K562 (cell line): Measurements from ENCODE around the gene MXRA7. TPM values are rescaled to one million over a fixed set of nuclear protein-coding genes. Genes with fewer than 3 reads are reported as not detected.

Experiments
- ADNP ChIP-seq: fragments of 200-800 bp; sonication (Bioruptor generic); IDR thresholded peaks from 2 replicates; pipeline ENCODE4 v1.6.1; 2016; ENCODE audit warnings: missing genetic modification characterization, missing compliant biosample characterization
- ARID1B ChIP-seq: fragments of 450-650 bp; IDR thresholded peaks from 2 replicates; pipeline ENCODE4 v1.6.1; 2016; ENCODE audit warnings: antibody characterized with exemption, mild to moderate bottlenecking, inconsistent platforms
- ATF7 ChIP-seq: fragments of 450-650 bp; IDR thresholded peaks from 2 replicates; pipeline ENCODE4 v1.7.1; 2014; ENCODE audit warnings: mild to moderate bottlenecking, moderate library complexity
- CBX3 ChIP-seq, 2 experiments: IDR thresholded peaks; 1 replicate in 1 of 2; 2 replicates in 1 of 2; pipeline ENCODE4 v1.6.1; 2012; ENCODE audit warnings: inconsistent platforms in 2 of 2, low read length in 2 of 2, borderline replicate concordance in 1 of 2, control low read depth in 1 of 2
- CHD4 ChIP-seq: fragments of 200-600 bp; sonication (generic); IDR thresholded peaks from 3 replicates; pipeline ENCODE4 v1.6.1; 2012; ENCODE audit warnings: low read depth, mild to moderate bottlenecking, mixed read lengths, low read length, inconsistent platforms; ENCODE audit not compliant: insufficient read depth, insufficient replicate concordance, poor library complexity, severe bottlenecking
- CREB5 ChIP-seq: fragments of 250-450 bp; sonication (Bioruptor Pico); IDR thresholded peaks from 2 replicates; pipeline ENCODE4 v1.5.0; 2020; ENCODE audit warnings: mild to moderate bottlenecking
- HDAC8 ChIP-seq: fragments of 450-650 bp; IDR thresholded peaks from 2 replicates; pipeline ENCODE4 v1.6.1; 2016; ENCODE audit warnings: mild to moderate bottlenecking, missing genetic modification characterization, moderate library complexity, missing compliant biosample characterization
- MNT ChIP-seq, 2 experiments: fragments of 450-650 bp; conservative IDR thresholded peaks; 2 replicates each; pipeline ENCODE4 v1.6.1; 2017; ENCODE audit warnings: mild to moderate bottlenecking in 2 of 2, moderate library complexity in 2 of 2
- NFE2 ChIP-seq: IDR thresholded peaks from 2 replicates; pipeline ENCODE4 v1.6.1; 2014; ENCODE audit warnings: antibody characterized with exemption, low read depth
- PKNOX1 ChIP-seq: fragments of 450-650 bp; IDR thresholded peaks from 2 replicates; pipeline ENCODE4 v1.6.1; 2016
- RBM17 ChIP-seq: fragments of 200-400 bp; formaldehyde crosslinking; IDR thresholded peaks from 2 replicates; pipeline ENCODE4 v1.6.1; 2017; ENCODE audit warnings: low read depth, mild to moderate bottlenecking, low read length, borderline replicate concordance
- RFX7 ChIP-seq: fragments of 250-450 bp; sonication (Bioruptor Pico); IDR thresholded peaks from 2 replicates; pipeline ENCODE4 v1.5.1; 2021; ENCODE audit warnings: mild to moderate bottlenecking
- ZNF316 ChIP-seq: fragments of 450-650 bp; IDR thresholded peaks from 2 replicates; pipeline ENCODE4 v1.6.1; 2016
- polyA plus RNA-seq, 8 experiments: library from polyadenylated mRNA; depleted of rRNA in 4 of 8; stranded (reverse) in 5 of 8; unstranded in 3 of 8; fragments of >200 nt; fragmentation: Nextera tagmentation in 2 of 8; fragmentation: Illumina TruSeq in 1 of 8; extraction: Ambion mirVana in 2 of 8; extraction: Trizol in 1 of 8; gene quantifications; 2 replicates each; pipeline versions ENCODE4 v1.2.1 to v1.2.3, GENCODE V29; 2011 to 2014; ENCODE audit warnings: inconsistent platforms in 1 of 8, missing spikeins in 1 of 8
- total RNA-seq, 7 experiments: library from RNA; depleted of rRNA in 6 of 7; stranded (reverse); fragments of >200 nt in 6 of 7; fragmentation: Illumina TruSeq in 2 of 7; extraction: Trizol in 2 of 7; gene quantifications; 2 replicates each; pipeline versions ENCODE4 v1.2.1 to v1.2.3, GENCODE V29; 2011 to 2021; ENCODE audit warnings: low replicate concordance in 1 of 7
- TF ChIP-seq, protein P1 (sequence below), 2 experiments: fragments of 450-650 bp; IDR thresholded peaks; 2 replicates each; pipeline ENCODE4 v1.6.1; 2016; ENCODE audit warnings: mild to moderate bottlenecking in 2 of 2, borderline replicate concordance in 1 of 2, low read depth in 1 of 2, moderate library complexity in 1 of 2

Gene MXRA7
- total and polyA plus RNA-seq, 9 of the 15 experiments (the other 6 are each of a cell fraction or from before 2014, with no cell fraction given), result 2.6 to 38.4 (median 14.3) TPM

DNA sequence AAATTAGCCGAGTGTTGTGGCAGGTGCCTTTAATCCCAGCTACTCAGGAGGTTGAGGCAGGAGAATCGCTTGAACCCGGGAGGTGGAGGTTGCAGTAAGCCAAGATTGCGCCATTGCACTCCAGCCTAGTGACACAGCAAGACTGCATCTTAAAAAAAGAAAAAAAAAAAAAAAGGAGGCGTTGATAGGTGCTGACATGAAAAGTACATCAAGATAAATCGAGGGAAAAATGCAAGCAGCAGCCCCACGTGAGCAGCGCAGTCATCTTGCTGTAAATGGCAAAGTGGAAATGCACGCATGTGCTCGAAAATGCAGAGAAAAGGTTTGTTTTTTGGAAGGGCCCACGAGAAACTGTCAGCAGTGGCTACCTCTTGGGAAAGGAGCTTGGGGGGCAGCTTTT is 20.9 kb downstream of the MXRA7 start (continued):
- 0 out of 4 replicates have a peak, but pooled peaks of 1 of the 2 experiments have one; percentile 19 for TF ChIP-seq MNT (conservative IDR thresholded peaks at IDR 0.05)
- TF ChIP-seq RFX7 (CRISPR knock-in tag), result no peak
- TF ChIP-seq CBX3 (IDR thresholded peaks at IDR 0.05; ENCODE audit: borderline replicate concordance in 1 of 2, low read length in 2 of 2), result no peak
- peak; percentile 57; the same call in 1 of the 2 replicates for TF ChIP-seq ZNF316
- no peak for TF ChIP-seq ADNP
- TF ChIP-seq NFE2, result peak; percentile 60
- TF ChIP-seq CHD4, result no peak
- 0 out of 2 replicates have a peak, but pooled peaks have one; percentile 15 for TF ChIP-seq ATF7
- no peak for TF ChIP-seq HDAC8 (tag)
- peak; percentile 45 for TF ChIP-seq ARID1B
- no peak for TF ChIP-seq CREB5
- TF ChIP-seq PKNOX1, result peak; percentile 52; the same call in 1 of the 2 replicates
- TF ChIP-seq RBM17, result no peak
- TF ChIP-seq, protein P1, sequence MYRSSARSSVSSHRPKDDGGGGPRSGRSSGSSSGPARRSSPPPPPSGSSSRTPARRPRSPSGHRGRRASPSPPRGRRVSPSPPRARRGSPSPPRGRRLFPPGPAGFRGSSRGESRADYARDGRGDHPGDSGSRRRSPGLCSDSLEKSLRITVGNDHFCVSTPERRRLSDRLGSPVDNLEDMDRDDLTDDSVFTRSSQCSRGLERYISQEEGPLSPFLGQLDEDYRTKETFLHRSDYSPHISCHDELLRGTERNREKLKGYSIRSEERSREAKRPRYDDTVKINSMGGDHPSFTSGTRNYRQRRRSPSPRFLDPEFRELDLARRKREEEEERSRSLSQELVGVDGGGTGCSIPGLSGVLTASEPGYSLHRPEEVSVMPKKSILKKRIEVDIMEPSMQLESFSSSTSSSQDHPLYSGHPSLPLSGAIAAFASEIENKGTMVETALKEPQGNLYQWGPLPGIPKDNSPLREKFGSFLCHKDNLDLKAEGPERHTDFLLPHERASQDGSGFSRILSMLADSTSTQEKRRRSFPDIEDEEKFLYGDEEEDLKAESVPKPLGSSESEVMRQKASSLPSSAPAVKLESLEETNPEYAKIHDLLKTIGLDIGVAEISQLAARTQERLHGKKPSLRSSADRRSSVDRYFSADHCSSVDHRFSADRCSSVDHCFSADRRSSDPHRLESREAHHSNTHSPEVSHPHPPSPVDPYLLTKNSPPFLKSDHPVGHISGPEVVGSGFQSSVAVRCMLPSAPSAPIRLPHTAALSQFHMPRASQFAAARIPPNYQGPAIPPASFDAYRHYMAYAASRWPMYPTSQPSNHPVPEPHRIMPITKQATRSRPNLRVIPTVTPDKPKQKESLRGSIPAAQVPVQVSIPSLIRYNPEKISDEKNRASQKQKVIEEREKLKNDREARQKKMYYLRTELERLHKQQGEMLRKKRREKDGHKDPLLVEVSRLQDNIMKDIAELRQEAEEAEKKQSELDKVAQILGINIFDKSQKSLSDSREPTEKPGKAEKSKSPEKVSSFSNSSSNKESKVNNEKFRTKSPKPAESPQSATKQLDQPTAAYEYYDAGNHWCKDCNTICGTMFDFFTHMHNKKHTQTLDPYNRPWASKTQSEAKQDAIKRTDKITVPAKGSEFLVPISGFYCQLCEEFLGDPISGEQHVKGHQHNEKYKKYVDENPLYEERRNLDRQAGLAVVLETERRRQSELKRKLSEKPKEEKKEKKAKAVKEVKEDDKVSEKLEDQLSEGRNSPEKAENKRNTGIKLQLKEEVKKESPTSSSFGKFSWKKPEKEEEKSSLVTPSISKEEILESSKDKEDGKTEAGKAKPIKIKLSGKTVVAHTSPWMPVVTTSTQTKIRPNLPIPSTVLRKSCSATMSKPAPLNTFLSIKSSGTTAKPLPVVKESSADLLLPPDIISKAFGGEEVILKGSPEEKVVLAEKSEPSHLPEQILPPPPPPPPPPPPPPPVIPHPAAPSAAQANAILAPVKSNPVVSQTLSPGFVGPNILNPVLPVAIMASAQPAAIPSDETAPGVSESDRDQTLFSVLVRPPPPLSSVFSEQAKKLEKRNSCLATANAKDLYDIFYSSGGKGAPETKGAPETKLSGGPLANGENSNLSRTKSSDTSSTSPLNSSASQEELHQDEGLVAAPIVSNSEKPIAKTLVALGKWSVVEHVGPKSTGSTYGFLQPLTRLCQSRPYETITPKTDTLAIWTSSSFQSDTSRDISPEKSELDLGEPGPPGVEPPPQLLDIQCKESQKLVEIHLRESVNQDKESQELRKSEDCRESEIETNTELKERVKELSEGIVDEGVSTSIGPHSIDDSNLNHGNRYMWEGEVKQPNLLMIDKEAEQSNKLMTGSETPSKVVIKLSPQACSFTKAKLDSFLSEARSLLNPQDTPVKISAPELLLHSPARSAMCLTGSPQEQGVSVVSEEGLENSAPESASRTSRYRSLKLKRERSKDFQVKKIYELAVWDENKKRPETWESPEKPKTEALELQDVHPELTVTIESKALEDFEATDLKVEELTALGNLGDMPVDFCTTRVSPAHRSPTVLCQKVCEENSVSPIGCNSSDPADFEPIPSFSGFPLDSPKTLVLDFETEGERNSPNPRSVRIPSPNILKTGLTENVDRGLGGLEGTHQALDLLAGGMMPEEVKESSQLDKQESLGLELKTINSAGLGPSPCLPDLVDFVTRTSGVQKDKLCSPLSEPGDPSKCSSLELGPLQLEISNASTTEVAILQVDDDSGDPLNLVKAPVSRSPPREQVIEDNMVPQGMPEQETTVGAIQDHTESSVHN (IDR thresholded peaks at IDR 0.05; ENCODE audit: borderline replicate concordance in 1 of 2, low read depth in 1 of 2), result 0 out of 4 replicates have a peak, but pooled peaks of 1 of the 2 experiments have one; percentile 44
